ENCODE data around the gene ALKBH7.
A peak's percentile ranks its signal among the peaks of the same experiment; 100 is the strongest.

ALKBH7 gene

DNA sequence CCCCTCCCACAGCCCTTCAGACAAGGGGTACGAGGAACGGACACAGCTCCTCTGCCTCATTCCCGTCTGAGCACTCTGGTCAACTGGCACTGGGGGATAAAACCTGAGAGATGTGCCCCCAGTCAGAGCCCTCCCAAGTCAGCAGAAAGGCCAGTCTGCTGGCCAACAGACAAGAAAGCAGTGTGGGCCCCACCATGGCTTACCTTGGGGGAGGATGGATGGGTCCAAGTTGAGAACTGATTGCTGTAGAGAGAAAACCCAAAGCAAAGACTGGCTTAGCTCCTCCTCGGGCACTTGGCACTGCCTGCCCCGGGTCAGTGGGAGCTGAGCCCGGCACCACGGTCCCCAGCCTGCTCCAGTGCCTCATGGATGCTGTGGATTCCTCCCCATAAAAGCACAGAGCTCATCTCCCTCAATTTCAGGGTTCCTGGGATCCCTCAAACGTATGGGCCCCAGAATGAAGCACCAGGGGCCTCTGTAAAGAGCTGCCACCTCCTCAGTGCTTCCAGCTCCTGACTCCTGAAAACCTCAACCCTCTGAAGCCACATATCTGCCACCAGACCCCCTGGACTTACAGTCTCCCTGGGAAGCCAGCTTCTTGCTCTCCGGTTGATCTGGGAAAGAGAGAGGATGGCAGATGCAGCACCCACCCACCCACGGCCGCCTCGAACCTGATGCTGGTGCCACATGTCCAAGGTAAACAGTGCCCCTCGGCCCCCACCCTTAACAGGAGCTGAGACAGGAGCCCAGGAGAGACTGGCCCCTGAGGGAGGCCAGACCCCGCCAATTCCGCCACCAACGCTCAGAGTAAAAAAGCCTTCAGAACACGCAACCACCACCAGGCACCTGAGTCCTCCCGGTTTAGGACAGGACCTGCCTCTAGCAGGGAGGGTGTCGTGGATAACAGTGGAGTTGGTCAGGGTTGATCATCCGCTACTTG is 48.8 kb downstream of the ALKBH7 start:
- no peak for TF ChIP-seq CTCF (IDR thresholded peaks at IDR 0.05; ENCODE audit: borderline replicate concordance, insufficient read depth, low read depth, low read length)
- H3K4me3 ChIP-seq (ENCODE audit: low read depth, low read length), result no peak overlapping the region

DNA sequence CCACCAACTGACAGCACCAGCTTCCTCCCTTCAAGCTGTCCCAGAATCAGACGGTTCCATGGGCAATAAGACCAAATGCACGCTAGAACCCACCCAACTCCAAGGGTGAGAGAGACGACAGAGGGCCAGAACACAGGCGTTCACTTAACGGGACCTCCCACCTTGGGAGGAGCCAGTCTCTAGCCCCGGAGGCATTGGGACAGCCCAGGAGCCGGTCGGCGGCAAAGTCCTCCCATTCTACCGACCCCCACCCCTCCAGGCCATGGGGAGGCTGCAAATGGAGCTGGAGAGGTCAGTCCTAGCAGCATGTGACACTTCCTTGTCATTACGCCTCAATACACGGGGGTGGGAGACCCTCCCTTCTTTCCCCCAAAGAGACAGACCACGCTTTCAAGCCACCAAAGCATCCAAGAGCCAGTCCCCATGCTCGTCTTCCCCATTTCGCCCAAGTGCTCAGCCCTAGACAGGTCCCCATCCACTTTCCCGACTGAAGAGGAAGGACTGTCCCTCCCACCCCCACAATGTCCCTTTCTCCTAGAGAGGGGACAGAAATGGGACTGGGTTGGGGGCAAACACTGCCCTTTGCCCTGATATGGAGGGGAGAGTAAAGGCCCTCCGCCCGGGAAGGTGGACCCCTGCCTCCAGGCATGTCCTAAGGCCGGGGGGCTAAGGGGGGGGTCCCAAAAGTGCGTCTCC is 51.1 kb downstream of the ALKBH7 start:
- H3K4me3 ChIP-seq (ENCODE audit: low read depth, low read length), result peak overlapping the region; percentile 91
- no peak for TF ChIP-seq CTCF (IDR thresholded peaks at IDR 0.05; ENCODE audit: borderline replicate concordance, insufficient read depth, low read depth, low read length)

- no peak for TF ChIP-seq CTCF (IDR thresholded peaks at IDR 0.05; ENCODE audit: borderline replicate concordance, insufficient read depth, low read depth, low read length)
- H3K4me3 ChIP-seq (ENCODE audit: low read depth, low read length), result peak within 1 kb of the TSS; percentile 91
These were observed 51.8 kb downstream of the ALKBH7 start, which contains the start of gene KHSRP for GRCh38 chr19:6424195-6424938. Gene KHSRP, minus strand, starts transcription at chr19:6424811. Its CDS starts 110 bp downstream, at chr19:6424701.

Data from GM12875 (cell line).